Astrocyte (in vitro differentiated cells and primary cell): ENCODE results near the gene SARS1. TPM values are rescaled to one million over a fixed set of nuclear protein-coding genes. Genes with fewer than 3 reads are reported as not detected.

ENCODE experiments used
- DNase-seq: peaks from one replicate; pipeline ENCODE4 v3.0.0-alpha.2; 2010; ENCODE audit warnings: low read depth
- FAIRE-seq: peaks from 2 replicates; lab custom pipeline; 2011; peaks lifted over from hg19 to GRCh38; lab: Jason Lieb, UNC
- H2AFZ ChIP-seq: 2 replicates; pipeline ENCODE4 v1.6.0; 2012; ENCODE audit warnings: low read depth, low read length, inconsistent platforms
- H3K27ac ChIP-seq: 2 replicates; pipeline ENCODE4 v1.5.1; 2011; ENCODE audit warnings: low read depth, low read length, inconsistent platforms
- H3K27me3 ChIP-seq: 2 replicates; pipeline ENCODE4 v1.6.0; 2011; ENCODE audit warnings: low read length, inconsistent platforms; ENCODE audit not compliant: insufficient read depth
- H3K36me3 ChIP-seq: 2 replicates; pipeline ENCODE4 v1.5.1; 2011; ENCODE audit warnings: low read length, inconsistent platforms; ENCODE audit not compliant: insufficient read depth
- H3K4me1 ChIP-seq: 2 replicates; pipeline ENCODE4 v1.5.1; 2011; ENCODE audit warnings: low read length, inconsistent platforms; ENCODE audit not compliant: insufficient read depth
- H3K4me2 ChIP-seq: 2 replicates; pipeline ENCODE4 v1.6.0; 2012; ENCODE audit warnings: low read length, inconsistent platforms
- H3K4me3 ChIP-seq: 2 replicates; pipeline ENCODE4 v1.5.1; 2011; ENCODE audit warnings: low read depth, mild to moderate bottlenecking, low read length, inconsistent platforms; ENCODE audit not compliant: insufficient read depth
- H3K79me2 ChIP-seq: 2 replicates; pipeline ENCODE4 v1.6.0; 2012; ENCODE audit warnings: mild to moderate bottlenecking, low read length, inconsistent platforms; ENCODE audit not compliant: insufficient read depth
- H3K9ac ChIP-seq: 2 replicates; pipeline ENCODE4 v1.6.0; 2012; ENCODE audit warnings: mild to moderate bottlenecking, low read length, inconsistent platforms
- H3K9me3 ChIP-seq: 2 replicates; pipeline ENCODE4 v1.5.1; 2012; ENCODE audit warnings: low read depth, mild to moderate bottlenecking, low read length, inconsistent platforms; ENCODE audit not compliant: insufficient read depth
- H4K20me1 ChIP-seq: 2 replicates; pipeline ENCODE4 v1.6.0; 2012; ENCODE audit warnings: low read length, inconsistent platforms; ENCODE audit not compliant: insufficient read depth
- H3K27ac Mint-ChIP-seq: one replicate; pipeline ENCODE4 v1.8.0; 2021; ENCODE audit warnings: mild to moderate bottlenecking, mixed read lengths; ENCODE audit not compliant: unreplicated experiment
- H3K27me3 Mint-ChIP-seq: one replicate; pipeline ENCODE4 v1.8.0; 2021; ENCODE audit warnings: low read depth, mixed read lengths; ENCODE audit not compliant: unreplicated experiment
- H3K36me3 Mint-ChIP-seq: one replicate; pipeline ENCODE4 v1.8.0; 2021; ENCODE audit warnings: low read depth, mixed read lengths; ENCODE audit not compliant: unreplicated experiment
- H3K4me1 Mint-ChIP-seq: one replicate; pipeline ENCODE4 v1.8.0; 2021; ENCODE audit warnings: low read depth, mixed read lengths; ENCODE audit not compliant: unreplicated experiment
- H3K4me3 Mint-ChIP-seq: one replicate; pipeline ENCODE4 v1.8.0; 2021; ENCODE audit warnings: mild to moderate bottlenecking, moderate library complexity, mixed read lengths; ENCODE audit not compliant: unreplicated experiment
- H3K9me3 Mint-ChIP-seq: one replicate; pipeline ENCODE4 v1.8.0; 2021; ENCODE audit warnings: mild to moderate bottlenecking, mixed read lengths; ENCODE audit not compliant: unreplicated experiment
- EZH2 ChIP-seq: IDR thresholded peaks from 2 replicates; pipeline ENCODE4 v1.6.1; 2012; ENCODE audit warnings: mild to moderate bottlenecking, low read length, inconsistent platforms; ENCODE audit not compliant: insufficient read depth
- total RNA-seq: library from RNA; stranded (reverse); gene quantifications from 2 replicates; pipeline ENCODE4 v1.2.1, GENCODE V29; 2021
- TF ChIP-seq, protein P1 (sequence below): IDR thresholded peaks from 2 replicates; pipeline ENCODE4 v1.5.1; 2011; ENCODE audit warnings: low read depth, mild to moderate bottlenecking, inconsistent platforms, low read length, moderate library complexity; ENCODE audit not compliant: insufficient read depth

The SARS1 gene
- total RNA-seq, 1 donor from 2014 or later: 355 TPM

GRCh38 chr1:109185990-109186732 lies 27.6 kb upstream of the SARS1 start:
- TF ChIP-seq, protein P1, sequence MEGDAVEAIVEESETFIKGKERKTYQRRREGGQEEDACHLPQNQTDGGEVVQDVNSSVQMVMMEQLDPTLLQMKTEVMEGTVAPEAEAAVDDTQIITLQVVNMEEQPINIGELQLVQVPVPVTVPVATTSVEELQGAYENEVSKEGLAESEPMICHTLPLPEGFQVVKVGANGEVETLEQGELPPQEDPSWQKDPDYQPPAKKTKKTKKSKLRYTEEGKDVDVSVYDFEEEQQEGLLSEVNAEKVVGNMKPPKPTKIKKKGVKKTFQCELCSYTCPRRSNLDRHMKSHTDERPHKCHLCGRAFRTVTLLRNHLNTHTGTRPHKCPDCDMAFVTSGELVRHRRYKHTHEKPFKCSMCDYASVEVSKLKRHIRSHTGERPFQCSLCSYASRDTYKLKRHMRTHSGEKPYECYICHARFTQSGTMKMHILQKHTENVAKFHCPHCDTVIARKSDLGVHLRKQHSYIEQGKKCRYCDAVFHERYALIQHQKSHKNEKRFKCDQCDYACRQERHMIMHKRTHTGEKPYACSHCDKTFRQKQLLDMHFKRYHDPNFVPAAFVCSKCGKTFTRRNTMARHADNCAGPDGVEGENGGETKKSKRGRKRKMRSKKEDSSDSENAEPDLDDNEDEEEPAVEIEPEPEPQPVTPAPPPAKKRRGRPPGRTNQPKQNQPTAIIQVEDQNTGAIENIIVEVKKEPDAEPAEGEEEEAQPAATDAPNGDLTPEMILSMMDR: no peak
- no peak for TF ChIP-seq EZH2
- Histone ChIP-seq H3K9ac (no peak overlapping the region), H3K79me2 (no peaks in the 10 kb centered on the region), H3K4me1 (peaks cover 1% of the 10 kb centered on the region), H2AFZ (no peak overlapping the region), H3K9me3 (no peaks in the 10 kb centered on the region), H3K4me3 (no peak overlapping the region), H3K27ac (no peak overlapping the region), H3K36me3 (no peaks in the 10 kb centered on the region), H3K4me2 (no peak overlapping the region), H3K27me3 (no peaks in the 10 kb centered on the region), H4K20me1 (no peaks in the 10 kb centered on the region)
- H3K27me3 Mint-ChIP-seq: peaks cover 2% of the 10 kb centered on the region
- no peak overlapping the region for H3K4me3 Mint-ChIP-seq
- H3K9me3 Mint-ChIP-seq: no peaks in the 10 kb centered on the region
- DNase-seq (no peak), FAIRE-seq (no peak)
- no peak overlapping the region for H3K27ac Mint-ChIP-seq
- peaks cover 30% of the 10 kb centered on the region for H3K4me1 Mint-ChIP-seq
- H3K36me3 Mint-ChIP-seq: no peaks in the 10 kb centered on the region

- no peak overlapping the region for H3K9ac ChIP-seq
Observed at GRCh38 chr1:109186733-109187086, 27.0 kb upstream of the SARS1 start.

More at GRCh38 chr1:109186733-109187086, 27.0 kb upstream of the SARS1 start:
- Histone ChIP-seq H3K4me1 (peaks cover 7% of the 10 kb centered on the region), H3K4me2 (no peak overlapping the region), H3K9me3 (no peaks in the 10 kb centered on the region), H3K27ac (no peak overlapping the region), H3K36me3 (no peaks in the 10 kb centered on the region), H3K4me3 (no peak overlapping the region), H4K20me1 (no peaks in the 10 kb centered on the region), H3K27me3 (no peaks in the 10 kb centered on the region), H3K79me2 (no peaks in the 10 kb centered on the region), H2AFZ (no peak overlapping the region)
- H3K36me3 Mint-ChIP-seq: no peaks in the 10 kb centered on the region
- FAIRE-seq: no peak
- no peak overlapping the region for H3K4me3 Mint-ChIP-seq
- H3K27me3 Mint-ChIP-seq: peaks cover 2% of the 10 kb centered on the region
- no peak overlapping the region for H3K27ac Mint-ChIP-seq
- peak; percentile 11 for DNase-seq
- H3K9me3 Mint-ChIP-seq: no peaks in the 10 kb centered on the region
- peaks cover 32% of the 10 kb centered on the region for H3K4me1 Mint-ChIP-seq
- TF ChIP-seq, protein P1: no peak
- no peak for TF ChIP-seq EZH2
